KMS-11 (cell line): ENCODE results near the gene FAF1.
A peak's percentile ranks its signal among the peaks of the same experiment; 100 is the strongest.
"Not testable (repeated sequence)": the region's sequence is repeated elsewhere in the genome, so short reads cannot be mapped to it uniquely, and the experiment has no call there.

Source experiments
- H2AFZ ChIP-seq: fragments of 200-600 bp; sonication (generic); 2 replicates; pipeline ENCODE4 v1.6.1; 2016; ENCODE audit warnings: antibody characterized with exemption, mixed run types, low read depth
- H3K27ac ChIP-seq: fragments of 200-600 bp; sonication (generic); 2 replicates; pipeline ENCODE4 v1.6.1; 2016; ENCODE audit warnings: mild to moderate bottlenecking, mixed run types
- H3K27me3 ChIP-seq: fragments of 200-600 bp; sonication (generic); 2 replicates; pipeline ENCODE4 v1.6.1; 2017; ENCODE audit warnings: mild to moderate bottlenecking, low read depth, mixed run types, moderate library complexity; ENCODE audit not compliant: insufficient read depth
- H3K36me3 ChIP-seq: fragments of 200-600 bp; sonication (generic); 2 replicates; pipeline ENCODE4 v1.6.1; 2017; ENCODE audit warnings: mild to moderate bottlenecking, mixed run types; ENCODE audit not compliant: insufficient read depth
- H3K4me1 ChIP-seq: fragments of 200-600 bp; sonication (generic); 2 replicates; pipeline ENCODE4 v1.6.1; 2016; ENCODE audit warnings: mild to moderate bottlenecking, low read depth, mixed run types; ENCODE audit not compliant: poor library complexity, severe bottlenecking
- H3K4me2 ChIP-seq: fragments of 200-600 bp; sonication (generic); 2 replicates; pipeline ENCODE4 v1.7.0; 2016; ENCODE audit warnings: mild to moderate bottlenecking, mixed run types
- H3K4me3 ChIP-seq: fragments of 200-600 bp; sonication (generic); IDR thresholded peaks from 2 replicates; pipeline ENCODE4 v1.6.1; 2017; ENCODE audit warnings: low read depth, low read length, mixed read lengths; ENCODE audit not compliant: insufficient read depth
- H3K79me2 ChIP-seq: fragments of 200-600 bp; sonication (generic); 2 replicates; pipeline ENCODE4 v1.6.1; 2016; ENCODE audit warnings: low read depth, mixed run types; ENCODE audit not compliant: insufficient read depth
- H3K9ac ChIP-seq: fragments of 200-600 bp; sonication (generic); 2 replicates; pipeline ENCODE4 v1.6.1; 2016; ENCODE audit warnings: mild to moderate bottlenecking, mixed run types
- H4K20me1 ChIP-seq: fragments of 200-600 bp; sonication (generic); 2 replicates; pipeline ENCODE4 v1.6.1; 2016; ENCODE audit warnings: mild to moderate bottlenecking, mixed run types; ENCODE audit not compliant: insufficient read depth
- CTCF ChIP-seq: fragments of 200-600 bp; sonication (generic); conservative IDR thresholded peaks from 2 replicates; pipeline ENCODE4 v1.6.1; 2017; ENCODE audit warnings: low read depth, mild to moderate bottlenecking, antibody characterized with exemption, low read length, moderate library complexity, mixed read lengths

FAF1 gene

GRCh38 chr1:50775740-50776139, 184.3 kb downstream of the FAF1 start:
- H3K27ac ChIP-seq: no peak overlapping the region
- no peaks in the 10 kb centered on the region for H3K27me3 ChIP-seq
- H3K9ac ChIP-seq: no peak overlapping the region
- H2AFZ ChIP-seq: no peak overlapping the region
- no peak for TF ChIP-seq CTCF
- H3K4me3 ChIP-seq: no peak overlapping the region
- H3K79me2 ChIP-seq: no peaks in the 10 kb centered on the region
- H3K4me1 ChIP-seq: no peaks in the 10 kb centered on the region
- peaks cover 6% of the 10 kb centered on the region; the same call in 1 of the 2 replicates for H3K36me3 ChIP-seq
- no peaks in the 10 kb centered on the region for H4K20me1 ChIP-seq
- no peak overlapping the region for H3K4me2 ChIP-seq

GRCh38 chr1:50774759-50775351, 185.2 kb downstream of the FAF1 start:
- H3K79me2 ChIP-seq: no peaks in the 10 kb centered on the region
- H3K4me3 ChIP-seq: no peak overlapping the region
- H3K27me3 ChIP-seq: no peaks in the 10 kb centered on the region
- H3K36me3 ChIP-seq: 0 out of 2 replicates have a peak, but pooled peaks cover under 1% of the 10 kb centered on the region
- H4K20me1 ChIP-seq: no peaks in the 10 kb centered on the region
- no peak overlapping the region for H3K27ac ChIP-seq
- no peak overlapping the region for H2AFZ ChIP-seq
- H3K4me1 ChIP-seq: no peaks in the 10 kb centered on the region
- TF ChIP-seq CTCF: peak; percentile 48; the same call in 1 of the 2 replicates
- no peak overlapping the region for H3K9ac ChIP-seq
- H3K4me2 ChIP-seq: no peak overlapping the region

- TF ChIP-seq CTCF: no peak
- H3K27me3 ChIP-seq: no peaks in the 10 kb centered on the region
- no peaks in the 10 kb centered on the region for H4K20me1 ChIP-seq
- no peak overlapping the region for H3K4me2 ChIP-seq
- H3K4me3 ChIP-seq: no peak overlapping the region
- H3K27ac ChIP-seq: no peak overlapping the region
- H3K79me2 ChIP-seq: no peaks in the 10 kb centered on the region
- H3K4me1 ChIP-seq: no peaks in the 10 kb centered on the region
- H3K36me3 ChIP-seq: no peaks in the 10 kb centered on the region
- no peak overlapping the region for H3K9ac ChIP-seq
- H2AFZ ChIP-seq: no peak overlapping the region
Measured at GRCh38 chr1:50766688-50767087, 193.4 kb downstream of the FAF1 start.

GRCh38 chr1:50756543-50756942, 203.5 kb downstream of the FAF1 start:
- not testable (repeated sequence) for H3K4me2 ChIP-seq, H3K79me2 ChIP-seq, H3K4me3 ChIP-seq, H3K27ac ChIP-seq, H3K36me3 ChIP-seq, H2AFZ ChIP-seq, H4K20me1 ChIP-seq, H3K27me3 ChIP-seq, H3K4me1 ChIP-seq, H3K9ac ChIP-seq

- not testable (repeated sequence) for H3K4me1 ChIP-seq, H3K27me3 ChIP-seq, H3K36me3 ChIP-seq, H3K27ac ChIP-seq, H2AFZ ChIP-seq, H4K20me1 ChIP-seq, H3K4me3 ChIP-seq, H3K4me2 ChIP-seq, H3K79me2 ChIP-seq, H3K9ac ChIP-seq
Measured at GRCh38 chr1:50754764-50755163, 205.3 kb downstream of the FAF1 start.
